H1 (cell line): ENCODE results near the gene FOXL2NB. TPM values are rescaled to one million over a fixed set of nuclear protein-coding genes. Genes with fewer than 3 reads are reported as not detected.

Source experiments
- CTCF ChIA-PET: fragments of 300-600 bp; sonication (Branson Sonifier 250); formaldehyde crosslinking; loops from one replicate; lab custom pipeline; 2021; ENCODE audit not compliant: partially characterized antibody; lab: Charles Lee
- POLR2A ChIA-PET: fragments of 300-600 bp; sonication (Branson Sonifier 250); formaldehyde crosslinking; loops from one replicate; lab custom pipeline; 2021; ENCODE audit warnings: inconsistent platforms; ENCODE audit not compliant: partially characterized antibody; lab: Charles Lee
- DNase-seq, 2 experiments: peaks; one replicate each; pipeline versions ENCODE4 v3.0.0 to v3.0.0-alpha.2; 2010 to 2022; ENCODE audit warnings: low spot score in 2 of 2, low read depth in 1 of 2, mixed read lengths in 1 of 2
- FAIRE-seq: peaks from 2 replicates; lab custom pipeline; 2011; peaks lifted over from hg19 to GRCh38; lab: Jason Lieb, UNC
- H2AFZ ChIP-seq: 2 replicates; pipeline ENCODE4 v1.8.1; 2012; ENCODE audit warnings: low read length, inconsistent platforms
- H2AK5ac ChIP-seq: 2 replicates; pipeline ENCODE4 v1.6.1; 2013; ENCODE audit warnings: low read depth, low read length
- H2BK120ac ChIP-seq: replicated peaks from 2 replicates; pipeline ENCODE3; 2013; ENCODE audit warnings: low read depth, low read length, inconsistent platforms
- H2BK12ac ChIP-seq: 2 replicates; pipeline ENCODE4 v1.6.1; 2013; ENCODE audit warnings: low read depth, low read length
- H2BK15ac ChIP-seq: 2 replicates; pipeline ENCODE4 v1.6.1; 2013; ENCODE audit warnings: low read length
- H2BK20ac ChIP-seq: 2 replicates; pipeline ENCODE4 v1.6.1; 2013; ENCODE audit warnings: low read length
- H2BK5ac ChIP-seq: 2 replicates; pipeline ENCODE4 v1.6.1; 2013; ENCODE audit warnings: low read depth, low read length
- H3K14ac ChIP-seq: 2 replicates; pipeline ENCODE4 v1.6.1; 2013; ENCODE audit warnings: inconsistent platforms; ENCODE audit not compliant: insufficient read length
- H3K18ac ChIP-seq: 2 replicates; pipeline ENCODE4 v1.6.1; 2013; ENCODE audit warnings: low read length; ENCODE audit errors: extremely low read depth
- H3K23ac ChIP-seq: 2 replicates; pipeline ENCODE4 v1.6.1; 2013; ENCODE audit warnings: inconsistent platforms; ENCODE audit not compliant: insufficient read length
- H3K23me2 ChIP-seq: 2 replicates; pipeline ENCODE4 v1.6.1; 2013; ENCODE audit warnings: low read depth, low read length
- H3K27ac ChIP-seq: 2 replicates; pipeline ENCODE4 v1.6.1; 2011; ENCODE audit warnings: low read depth, low read length, inconsistent platforms
- H3K27me3 ChIP-seq, 4 experiments: replicated peaks in 1 of 4; 1 replicate in 1 of 4; 2 replicates in 3 of 4; pipeline versions ENCODE4 v1.6.1 to v1.8.1; 2011 to 2013; ENCODE audit warnings: low read length in 3 of 4, mild to moderate bottlenecking in 3 of 4, inconsistent platforms in 2 of 4, mixed read lengths in 2 of 4, moderate library complexity in 1 of 4; ENCODE audit not compliant: control insufficient read depth in 3 of 4, insufficient read depth in 3 of 4; ENCODE audit errors: extremely low read depth in 1 of 4
- H3K36me3 ChIP-seq, 4 experiments: 2 replicates each; pipeline versions ENCODE4 v1.6.1 to v1.8.1; 2011 to 2013; ENCODE audit warnings: mild to moderate bottlenecking in 4 of 4, low read length in 3 of 4, moderate library complexity in 2 of 4, control low read depth in 1 of 4, inconsistent platforms in 1 of 4; ENCODE audit not compliant: insufficient read depth in 4 of 4, control insufficient read depth in 2 of 4
- H3K4ac ChIP-seq: replicated peaks from 2 replicates; pipeline ENCODE3; 2013; ENCODE audit warnings: low read length, low read depth, mixed read lengths, inconsistent platforms; ENCODE audit not compliant: insufficient read length
- H3K4me1 ChIP-seq, 4 experiments: replicated peaks in 1 of 4; 1 replicate in 1 of 4; 2 replicates in 3 of 4; pipeline versions ENCODE4 v1.6.1 to v1.8.1; 2011 to 2013; ENCODE audit warnings: low read length in 3 of 4, inconsistent platforms in 2 of 4, mixed read lengths in 1 of 4; ENCODE audit not compliant: insufficient read depth in 4 of 4, control insufficient read depth in 3 of 4
- H3K4me2 ChIP-seq, 2 experiments: 2 replicates each; pipeline versions ENCODE4 v1.6.1 to v1.8.1; 2011 to 2013; ENCODE audit warnings: low read depth in 2 of 2, low read length in 2 of 2, control low read depth in 1 of 2, inconsistent platforms in 1 of 2, mild to moderate bottlenecking in 1 of 2; ENCODE audit not compliant: insufficient read depth in 1 of 2
- H3K4me3 ChIP-seq, 4 experiments: fragments of 200-600, 300-600 bp in 1 of 4; sonication (generic), shearing (Covaris generic), sonication (Bioruptor Twin) in 1 of 4; 2 replicates each; pipeline versions ENCODE4 v1.5.1 to v1.8.1; 2011 to 2016; ENCODE audit warnings: low read length in 4 of 4, low read depth in 3 of 4, control low read depth in 2 of 4, inconsistent platforms in 2 of 4, mild to moderate bottlenecking in 2 of 4, mixed read lengths in 1 of 4, moderate library complexity in 1 of 4; ENCODE audit not compliant: insufficient read depth in 2 of 4; ENCODE audit errors: extremely low read depth in 1 of 4
- H3K56ac ChIP-seq: replicated peaks from 2 replicates; pipeline ENCODE3; 2013; ENCODE audit warnings: low read depth, mild to moderate bottlenecking, mixed read lengths, low read length, inconsistent platforms; ENCODE audit not compliant: insufficient read length
- H3K79me1 ChIP-seq: 2 replicates; pipeline ENCODE4 v1.6.1; 2013; ENCODE audit warnings: low read depth, low read length, control low read depth
- H3K79me2 ChIP-seq, 2 experiments: 2 replicates each; pipeline versions ENCODE4 v1.6.1 to v1.8.1; 2012 to 2013; ENCODE audit warnings: low read length in 2 of 2, mild to moderate bottlenecking in 2 of 2, inconsistent platforms in 1 of 2; ENCODE audit not compliant: insufficient read depth in 2 of 2, control insufficient read depth in 1 of 2
- H3K9ac ChIP-seq, 4 experiments: replicated peaks in 1 of 4; 1 replicate in 1 of 4; 2 replicates in 3 of 4; pipeline versions ENCODE4 v1.6.1 to v1.8.1; 2011 to 2013; ENCODE audit warnings: low read depth in 3 of 4, low read length in 3 of 4, control low read depth in 2 of 4, mild to moderate bottlenecking in 2 of 4, moderate library complexity in 2 of 4, inconsistent platforms in 1 of 4; ENCODE audit errors: extremely low read depth in 1 of 4
- H3K9me3 ChIP-seq, 2 experiments: 2 replicates each; pipeline versions ENCODE4 v1.6.1 to v1.8.1; 2012 to 2013; ENCODE audit warnings: mild to moderate bottlenecking in 2 of 2, moderate library complexity in 2 of 2, control low read depth in 1 of 2, inconsistent platforms in 1 of 2, low read depth in 1 of 2, low read length in 1 of 2, mixed read lengths in 1 of 2; ENCODE audit not compliant: insufficient read depth in 2 of 2
- H4K20me1 ChIP-seq, 2 experiments: replicated peaks in 1 of 2; 2 replicates each; pipeline versions ENCODE3 to v1.8.1; 2011 to 2013; ENCODE audit warnings: inconsistent platforms in 2 of 2, low read length in 2 of 2, mild to moderate bottlenecking in 1 of 2; ENCODE audit not compliant: insufficient read depth in 2 of 2, control insufficient read depth in 1 of 2
- H4K5ac ChIP-seq: 2 replicates; pipeline ENCODE4 v1.6.1; 2013; ENCODE audit warnings: low read length, low read depth, mixed read lengths, inconsistent platforms; ENCODE audit not compliant: insufficient read length
- H4K8ac ChIP-seq: 2 replicates; pipeline ENCODE4 v1.8.0; 2013; ENCODE audit warnings: mild to moderate bottlenecking, moderate library complexity, low read length, inconsistent platforms; ENCODE audit not compliant: insufficient read depth; ENCODE audit errors: extremely low read depth
- H4K91ac ChIP-seq: replicated peaks from 2 replicates; pipeline ENCODE3; 2013; ENCODE audit warnings: low read length, mixed read lengths, inconsistent platforms; ENCODE audit not compliant: insufficient read length
- MAFK ChIP-seq: IDR thresholded peaks from 2 replicates; pipeline ENCODE4 v1.6.1; 2012; ENCODE audit warnings: low read depth, mild to moderate bottlenecking, improper control_type of control experiment, low read length
- POLR2A ChIP-seq, 2 experiments: IDR thresholded peaks; 1 replicate in 1 of 2; 2 replicates in 1 of 2; pipeline ENCODE4 v1.6.1; 2011; ENCODE audit warnings: low read depth in 2 of 2, low read length in 2 of 2, mild to moderate bottlenecking in 2 of 2; ENCODE audit errors: control extremely low read depth in 1 of 2
- RAD21 ChIP-seq, 2 experiments: IDR thresholded peaks in 1 of 2; conservative IDR thresholded peaks in 1 of 2; 2 replicates each; pipeline ENCODE4 v1.6.1; 2011; ENCODE audit warnings: low read depth in 2 of 2, low read length in 2 of 2, improper control_type of control experiment in 1 of 2, inconsistent platforms in 1 of 2, mild to moderate bottlenecking in 1 of 2, moderate library complexity in 1 of 2
- SP2 ChIP-seq: IDR thresholded peaks from 2 replicates; pipeline ENCODE4 v1.6.1; 2012; ENCODE audit warnings: mild to moderate bottlenecking, low read length, inconsistent platforms
- TAF1 ChIP-seq: IDR thresholded peaks from 2 replicates; pipeline ENCODE4 v1.6.1; 2011; ENCODE audit warnings: mild to moderate bottlenecking, low read depth, low read length
- WGBS, 2 experiments: shearing (Covaris generic) in 1 of 2; methylation state at CpG; one replicate each; pipeline versions ENCODE4 v1.1.6 to v1.1.7; 2013 to 2015; ENCODE audit warnings: low lambda C conversion rate in 2 of 2, mixed read lengths in 2 of 2, inconsistent platforms in 1 of 2, low coverage in 1 of 2, missing lambda C conversion rate in 1 of 2; ENCODE audit not compliant: insufficient replicate concordance in 2 of 2, insufficient coverage in 1 of 2, insufficient read length in 1 of 2; ENCODE audit errors: extremely low coverage in 1 of 2, missing lambda C conversion rate in 1 of 2; 5-methylcytosine and 5-hydroxymethylcytosine counted together
- polyA plus RNA-seq, 7 experiments: library from polyadenylated mRNA; depleted of rRNA in 3 of 7; stranded (reverse) in 5 of 7; unstranded in 2 of 7; fragments of >200 nt in 5 of 7; fragments of 200-250 nt in 2 of 7; gene quantifications; 1 replicate in 5 of 7; 2 replicates in 1 of 7; 4 replicates in 1 of 7; pipeline versions ENCODE4 v1.2.1 to v1.2.3, GENCODE V29; 2011 to 2013; ENCODE audit warnings: missing spikeins in 2 of 7, mixed read lengths in 2 of 7
- total RNA-seq: library from RNA; stranded (reverse); fragmentation: NEBNext Ultra II Directional; extraction: Animal tissue kit (Norgen Biotek cat#: 25700); gene quantifications from 2 replicates; pipeline ENCODE4 v1.2.1, GENCODE V29; 2021
- TF ChIP-seq, protein P1 (sequence below), 3 experiments: IDR thresholded peaks; 1 replicate in 2 of 3; 2 replicates in 1 of 3; pipeline versions ENCODE4 v1.5.1 to v1.6.1; 2011; ENCODE audit warnings: low read length in 3 of 3, mild to moderate bottlenecking in 3 of 3, inconsistent platforms in 2 of 3, low read depth in 1 of 3, moderate library complexity in 1 of 3; ENCODE audit not compliant: insufficient read depth in 1 of 3; ENCODE audit errors: control extremely low read depth in 1 of 3

Gene FOXL2NB
- total and polyA plus RNA-seq, 2 of the 8 experiments (the other 6 are each of a cell fraction or from before 2014, with no cell fraction given), result 5.4 to 7.3 TPM

DNA sequence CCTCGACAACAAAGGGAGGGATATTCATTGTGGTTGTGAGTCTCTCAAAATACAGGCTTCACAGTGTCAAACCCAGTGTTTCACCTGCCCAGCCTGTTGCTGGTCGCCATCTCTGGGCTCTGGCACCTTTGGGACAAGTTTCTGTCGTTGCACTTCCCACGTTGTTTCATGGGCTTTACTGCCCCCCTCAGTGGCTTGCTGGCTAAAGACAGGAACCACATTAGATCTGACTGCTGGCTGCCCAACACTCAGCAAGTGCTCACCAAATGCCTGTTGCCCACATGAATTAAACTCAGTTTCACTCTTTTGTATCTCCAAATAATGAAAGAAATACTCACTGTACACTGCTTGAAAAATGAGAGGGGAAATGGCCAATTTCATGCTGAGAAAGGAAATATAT is 27.7 kb upstream of the FOXL2NB start:
- DNase-seq (no peak), FAIRE-seq (no peak)
- CTCF ChIA-PET, result interaction anchor here (0.6 to 15.4 kb wide), 12 partner anchors 8 to 591 kb away, joined by 3 to 322 read pairs (median 3); partner anchors contain the start of gene CEP70
- POLR2A ChIA-PET, result interaction anchor here (1.5 kb wide), 1 partner anchor 87 kb away, joined by 3 read pairs; no protein-coding TSS in a partner anchor
- Histone ChIP-seq H4K8ac (no peak overlapping the region), H3K27ac (no peak overlapping the region), H4K5ac (no peak overlapping the region), H2BK20ac (no peak overlapping the region), H3K4ac (no peak overlapping the region)
- TF ChIP-seq TAF1, result no peak
- peak; percentile 47 to 56 for TF ChIP-seq RAD21 (IDR thresholded peaks at IDR 0.05 in 1 of 2, conservative IDR thresholded peaks at IDR 0.05 in 1 of 2; ENCODE audit: low read depth in 2 of 2, low read length in 2 of 2)
- TF ChIP-seq MAFK, result no peak
- TF ChIP-seq SP2, result no peak
- TF ChIP-seq, protein P1, sequence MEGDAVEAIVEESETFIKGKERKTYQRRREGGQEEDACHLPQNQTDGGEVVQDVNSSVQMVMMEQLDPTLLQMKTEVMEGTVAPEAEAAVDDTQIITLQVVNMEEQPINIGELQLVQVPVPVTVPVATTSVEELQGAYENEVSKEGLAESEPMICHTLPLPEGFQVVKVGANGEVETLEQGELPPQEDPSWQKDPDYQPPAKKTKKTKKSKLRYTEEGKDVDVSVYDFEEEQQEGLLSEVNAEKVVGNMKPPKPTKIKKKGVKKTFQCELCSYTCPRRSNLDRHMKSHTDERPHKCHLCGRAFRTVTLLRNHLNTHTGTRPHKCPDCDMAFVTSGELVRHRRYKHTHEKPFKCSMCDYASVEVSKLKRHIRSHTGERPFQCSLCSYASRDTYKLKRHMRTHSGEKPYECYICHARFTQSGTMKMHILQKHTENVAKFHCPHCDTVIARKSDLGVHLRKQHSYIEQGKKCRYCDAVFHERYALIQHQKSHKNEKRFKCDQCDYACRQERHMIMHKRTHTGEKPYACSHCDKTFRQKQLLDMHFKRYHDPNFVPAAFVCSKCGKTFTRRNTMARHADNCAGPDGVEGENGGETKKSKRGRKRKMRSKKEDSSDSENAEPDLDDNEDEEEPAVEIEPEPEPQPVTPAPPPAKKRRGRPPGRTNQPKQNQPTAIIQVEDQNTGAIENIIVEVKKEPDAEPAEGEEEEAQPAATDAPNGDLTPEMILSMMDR (IDR thresholded peaks at IDR 0.05; ENCODE audit: control extremely low read depth in 1 of 3, insufficient read depth in 1 of 3, low read depth in 1 of 3, low read length in 3 of 3), result peak in 2 of 3 experiments; percentile 4 to 13; a peak in 2 of 4 replicates
- no peak for TF ChIP-seq POLR2A (IDR thresholded peaks at IDR 0.05; ENCODE audit: control extremely low read depth in 1 of 2, low read depth in 2 of 2, low read length in 2 of 2)
- TF ChIP-seq, all 59 proteins: peak for 2
- no peak overlapping the region for H3K56ac ChIP-seq
- no peaks in the 10 kb centered on the region for H3K79me1 ChIP-seq
- H3K4me1 ChIP-seq, result peaks cover 0 to 4% (median under 1%) of the 10 kb centered on the region in 4 experiments; a peak in 3 of 7 replicates
- H4K20me1 ChIP-seq, result no peaks in the 10 kb centered on the region
- H2BK15ac ChIP-seq, result no peak overlapping the region
- H3K23ac ChIP-seq, result no peak overlapping the region
- H2BK5ac ChIP-seq, result no peak overlapping the region
- H3K79me2 ChIP-seq, result no peaks in the 10 kb centered on the region
- H3K27me3 ChIP-seq, result no peaks in the 10 kb centered on the region; a peak in 1 of 7 replicates
- H3K36me3 ChIP-seq, result no peaks in the 10 kb centered on the region
- no peak overlapping the region for H2AFZ ChIP-seq
- peaks cover 3% of the 10 kb centered on the region; the same call in 1 of the 2 replicates for H3K23me2 ChIP-seq
- H2AK5ac ChIP-seq, result no peak overlapping the region
- no peak overlapping the region for H3K18ac ChIP-seq
- 65% methylated on average over 4 of the region's 4 CpGs; no CpG with 5 or more reads in 1 of the 2 experiments for WGBS, 2 experiments
- no peak overlapping the region for H4K91ac ChIP-seq
- no peaks in the 10 kb centered on the region for H3K9me3 ChIP-seq
- no peak overlapping the region for H2BK120ac ChIP-seq
- no peak overlapping the region for H3K4me2 ChIP-seq
- H3K9ac ChIP-seq, result no peak overlapping the region
- no peak overlapping the region for H3K14ac ChIP-seq
- no peak overlapping the region for H3K4me3 ChIP-seq
- H2BK12ac ChIP-seq, result no peak overlapping the region
